ENCODE data around the gene MSRB3. TPM values are rescaled to one million over a fixed set of nuclear protein-coding genes. Genes with fewer than 3 reads are reported as not detected.
A peak's percentile ranks its signal among the peaks of the same experiment; 100 is the strongest.

The MSRB3 gene
- total RNA-seq (100 to 1,000 TPM; 159 to 232 (median 223) TPM), polyA plus RNA-seq (10 to 100 TPM in 2 of 3 donors, 1 to 10 TPM in 1; 6.2 to 13.4 (median 10.8) TPM)

DNA sequence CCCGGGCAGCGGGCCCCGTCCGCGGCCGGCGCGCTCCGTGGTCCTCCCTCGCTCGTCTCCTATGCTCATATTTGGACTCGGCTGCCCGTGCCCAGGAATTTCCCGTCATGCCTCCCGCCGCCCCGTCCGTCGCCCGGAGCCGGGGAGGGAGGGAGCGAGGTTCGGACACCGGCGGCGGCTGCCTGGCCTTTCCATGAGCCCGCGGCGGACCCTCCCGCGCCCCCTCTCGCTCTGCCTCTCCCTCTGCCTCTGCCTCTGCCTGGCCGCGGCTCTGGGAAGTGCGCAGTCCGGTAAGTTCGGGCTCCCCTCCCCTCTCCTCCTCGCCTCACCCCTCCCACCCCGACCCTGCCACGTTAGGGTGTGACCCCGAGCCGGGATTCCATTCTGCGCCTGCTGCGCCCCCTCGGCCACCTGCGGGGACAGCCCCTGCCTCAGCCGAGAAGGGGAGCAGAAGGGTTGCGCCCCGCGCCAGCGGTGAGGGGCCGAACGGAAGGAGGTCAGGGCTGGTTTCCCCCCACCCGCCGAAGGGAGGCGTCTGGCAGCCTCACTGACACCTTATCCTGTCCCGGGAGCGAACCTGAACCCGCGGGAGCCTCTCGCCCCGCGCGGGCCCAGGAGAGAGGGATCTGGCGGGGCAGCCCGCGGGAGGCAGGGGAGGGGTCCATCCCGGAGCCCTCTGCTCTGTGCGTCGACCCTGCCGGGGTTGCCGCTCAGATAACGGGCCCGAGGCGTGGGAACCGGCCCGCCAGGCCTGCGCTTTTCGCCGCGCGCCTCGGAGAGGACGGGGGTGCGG, at the start of gene MSRB3:
Gene MSRB3, plus strand, starts transcription at position 108 of the 793 bp plus-strand sequence. CDS start 29,897 bp downstream, outside the sequence.
- 1% methylated on average over 85 of the region's 85 CpGs for WGBS, 2 donors
- intact Hi-C loops (cut with DNase I) = loop anchor here (2.0 to 5.0 kb wide), 2 partner anchors 22 to 111 kb away; partner anchors contain the start of gene LEMD3

DNA sequence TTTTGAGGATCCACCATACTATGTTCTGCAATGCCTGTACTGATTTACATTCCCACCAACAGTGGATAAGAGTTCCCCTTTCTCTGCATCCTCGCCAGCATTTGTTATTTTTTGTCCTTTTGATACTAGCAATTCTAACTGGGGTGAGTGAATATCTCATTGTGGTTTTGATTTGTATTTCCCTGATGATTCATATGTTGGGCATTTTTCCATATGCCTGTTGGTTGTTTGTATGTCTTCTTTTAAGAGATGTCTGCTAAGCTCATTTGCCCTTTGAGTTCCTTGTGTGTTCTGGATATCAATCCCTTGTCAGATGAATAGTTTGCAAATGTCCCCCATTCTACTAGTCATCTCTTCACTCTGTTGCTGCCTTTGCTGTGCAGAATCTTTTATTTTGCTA, 49.0 kb upstream of the MSRB3 start:
- no peak overlapping the region for H3K27ac ChIP-seq
- H3K36me3 ChIP-seq = peaks cover 0 to 5% (median 0%) of the 10 kb centered on the region in 4 donors
- TF ChIP-seq, protein P1, sequence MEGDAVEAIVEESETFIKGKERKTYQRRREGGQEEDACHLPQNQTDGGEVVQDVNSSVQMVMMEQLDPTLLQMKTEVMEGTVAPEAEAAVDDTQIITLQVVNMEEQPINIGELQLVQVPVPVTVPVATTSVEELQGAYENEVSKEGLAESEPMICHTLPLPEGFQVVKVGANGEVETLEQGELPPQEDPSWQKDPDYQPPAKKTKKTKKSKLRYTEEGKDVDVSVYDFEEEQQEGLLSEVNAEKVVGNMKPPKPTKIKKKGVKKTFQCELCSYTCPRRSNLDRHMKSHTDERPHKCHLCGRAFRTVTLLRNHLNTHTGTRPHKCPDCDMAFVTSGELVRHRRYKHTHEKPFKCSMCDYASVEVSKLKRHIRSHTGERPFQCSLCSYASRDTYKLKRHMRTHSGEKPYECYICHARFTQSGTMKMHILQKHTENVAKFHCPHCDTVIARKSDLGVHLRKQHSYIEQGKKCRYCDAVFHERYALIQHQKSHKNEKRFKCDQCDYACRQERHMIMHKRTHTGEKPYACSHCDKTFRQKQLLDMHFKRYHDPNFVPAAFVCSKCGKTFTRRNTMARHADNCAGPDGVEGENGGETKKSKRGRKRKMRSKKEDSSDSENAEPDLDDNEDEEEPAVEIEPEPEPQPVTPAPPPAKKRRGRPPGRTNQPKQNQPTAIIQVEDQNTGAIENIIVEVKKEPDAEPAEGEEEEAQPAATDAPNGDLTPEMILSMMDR (IDR thresholded peaks at IDR 0.05) = no peak
- TF ChIP-seq POLR2A (IDR thresholded peaks at IDR 0.05) (no peak), EP300 (IDR thresholded peaks at IDR 0.05) (no peak), POLR2AphosphoS5 (IDR thresholded peaks at IDR 0.05) (no peak)
- intact Hi-C loops (cut with DNase I) = no loop called here
- no peaks in the 10 kb centered on the region for H3K27me3 ChIP-seq
- DNase-seq = no peak
- WGBS, 2 donors = 91 to 92% methylated on average over 1 of the region's 1 CpG
- no peaks in the 10 kb centered on the region for H3K9me3 ChIP-seq
- no peaks in the 10 kb centered on the region for H3K4me1 ChIP-seq
- H3K4me3 ChIP-seq = no peak overlapping the region

More for the DNA sequence above, at the start of gene MSRB3:
- Histone ChIP-seq H3K36me3 (no peaks in the 10 kb centered on the region), H3K27ac (peak within 1 kb of the TSS; percentile 96 to 98 (median 98)), H3K4me1 (peaks cover 0 to 51% (median 43%) of the 10 kb centered on the region in 4 donors), H3K27me3 (no peaks in the 10 kb centered on the region), H3K9me3 (no peaks in the 10 kb centered on the region), H3K4me3 (peak within 1 kb of the TSS; percentile 82 to 97 (median 93))
- TF ChIP-seq POLR2AphosphoS5 (IDR thresholded peaks at IDR 0.05) (peak; percentile 91 to 97 (median 94)), EP300 (IDR thresholded peaks at IDR 0.05) (peak in 1 of 4 donors; percentile 23), POLR2A (IDR thresholded peaks at IDR 0.05) (peak; percentile 80 to 89)
- TF ChIP-seq, protein P1 (IDR thresholded peaks at IDR 0.05) = no peak
- DNase-seq = peak; percentile 92

DNA sequence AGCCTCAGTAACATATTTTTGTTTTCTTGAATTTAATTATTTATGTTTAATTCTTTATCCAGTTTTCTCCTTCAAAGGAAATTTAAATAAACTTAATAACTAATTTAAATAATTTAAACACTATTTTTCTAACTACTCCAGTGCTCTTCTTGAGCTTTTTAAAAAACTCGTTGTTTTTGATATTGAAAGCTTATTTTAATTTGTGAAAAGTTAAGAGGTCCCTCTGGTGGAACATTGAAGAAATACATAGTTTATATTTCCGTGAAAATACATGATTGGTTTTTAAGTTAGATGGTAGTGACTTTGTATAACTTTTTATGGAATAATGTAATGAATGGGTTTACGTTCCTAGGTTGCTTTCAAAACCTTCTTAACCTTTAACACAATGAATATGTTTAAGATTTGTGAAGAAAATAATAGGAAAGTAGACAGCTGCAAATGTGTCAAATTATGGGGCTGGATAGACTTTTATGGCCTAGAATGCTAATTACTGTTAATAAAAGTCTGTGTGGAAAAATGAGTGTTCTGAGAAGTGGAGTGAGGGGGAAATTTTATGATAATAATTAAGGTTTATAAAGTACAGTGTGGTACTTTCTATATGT, 45.9 kb upstream of the MSRB3 start:
- Histone ChIP-seq H3K36me3 (peaks cover 0 to 5% (median 0%) of the 10 kb centered on the region in 4 donors), H3K4me3 (no peak overlapping the region), H3K27me3 (no peaks in the 10 kb centered on the region), H3K4me1 (no peaks in the 10 kb centered on the region), H3K27ac (no peak overlapping the region), H3K9me3 (no peaks in the 10 kb centered on the region)
- intact Hi-C loops (cut with DNase I) = loop anchor here (5.0 kb wide), 2 partner anchors 60 to 340 kb away; no protein-coding TSS in a partner anchor
- no peak for DNase-seq
- TF ChIP-seq EP300 (IDR thresholded peaks at IDR 0.05) (no peak), POLR2A (IDR thresholded peaks at IDR 0.05) (no peak)
- TF ChIP-seq, protein P1 (IDR thresholded peaks at IDR 0.05) = peak in 2 of 4 experiments; percentile 14 to 42
- WGBS, 2 donors = 21 to 23% methylated on average over 3 of the region's 3 CpGs

DNA sequence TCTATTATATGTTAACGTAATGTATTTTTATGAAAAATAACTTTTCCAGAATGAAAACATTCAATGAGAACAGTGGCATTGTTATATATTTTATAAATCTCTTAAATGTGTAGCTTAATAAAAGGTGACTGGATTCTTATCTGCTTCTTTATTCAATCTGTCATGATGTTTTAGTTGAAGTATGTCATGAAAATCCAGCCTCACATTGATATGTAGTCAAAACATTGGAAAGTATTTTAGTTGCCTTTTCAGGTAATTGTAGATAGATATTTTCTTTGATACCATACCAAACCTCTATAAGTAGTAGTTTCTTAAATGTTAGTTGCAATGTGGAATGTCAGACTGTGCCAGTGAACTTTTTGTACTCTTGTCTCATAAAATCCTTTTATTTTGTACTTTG, 41.3 kb upstream of the MSRB3 start:
- H3K36me3 ChIP-seq = peaks cover 0 to 21% (median 4%) of the 10 kb centered on the region in 4 donors
- WGBS, 2 donors = 95 to 97% methylated on average over 1 of the region's 1 CpG
- H3K9me3 ChIP-seq = no peaks in the 10 kb centered on the region
- no peaks in the 10 kb centered on the region for H3K4me1 ChIP-seq
- intact Hi-C loops (cut with DNase I) = no loop called here
- H3K27me3 ChIP-seq = no peaks in the 10 kb centered on the region
- no peak overlapping the region for H3K4me3 ChIP-seq
- TF ChIP-seq, protein P1 (IDR thresholded peaks at IDR 0.05) = no peak
- TF ChIP-seq POLR2AphosphoS5 (IDR thresholded peaks at IDR 0.05) = no peak
- no peak for DNase-seq
- H3K27ac ChIP-seq = no peak overlapping the region
